PC-9 (cell line): ENCODE results near the gene PTPRF. TPM values are rescaled to one million over a fixed set of nuclear protein-coding genes. Genes with fewer than 3 reads are reported as not detected.
"Not testable (repeated sequence)": the region's sequence is repeated elsewhere in the genome, so short reads cannot be mapped to it uniquely, and the experiment has no call there.

Source experiments
- BruUV-seq: library from RNA; stranded (reverse); fragments of 400-500 nt; replicated peaks from 2 replicates; lab custom pipeline; 2021; lab: Mats Ljungman, UMichigan
- CTCF ChIA-PET: fragments of 300-600 bp; sonication (Branson Sonifier 250); formaldehyde crosslinking; loops from one replicate; lab custom pipeline; 2022; ENCODE audit warnings: antibody characterized with exemption; lab: Charles Lee
- POLR2A ChIA-PET: fragments of 300-600 bp; sonication (Branson Sonifier 250); formaldehyde crosslinking; loops from one replicate; lab custom pipeline; 2022; ENCODE audit warnings: antibody characterized with exemption; ENCODE audit not compliant: unreplicated experiment; lab: Charles Lee
- DNase-seq, 2 experiments: peaks; one replicate each; pipeline versions ENCODE4 v3.0.0 to v3.0.0-alpha.2; 2015 to 2022; ENCODE audit warnings: mixed read lengths in 1 of 2
- H2AFZ ChIP-seq: fragments of 200-600 bp; sonication (generic); 2 replicates; pipeline ENCODE4 v1.8.1; 2017; ENCODE audit warnings: antibody characterized with exemption
- H3F3A ChIP-seq: fragments of 200-600 bp; sonication (generic); 2 replicates; pipeline ENCODE4 v1.8.1; 2017; ENCODE audit warnings: antibody characterized with exemption, mild to moderate bottlenecking, low read depth; ENCODE audit not compliant: insufficient read depth
- H3K27ac ChIP-seq: fragments of 200-600 bp; sonication (generic); 2 replicates; pipeline ENCODE4 v1.6.1; 2016; ENCODE audit warnings: mixed run types
- H3K27me3 ChIP-seq: fragments of 200-600 bp; sonication (generic); 2 replicates; pipeline ENCODE4 v1.6.1; 2016; ENCODE audit warnings: low read depth, mixed run types; ENCODE audit not compliant: insufficient read depth
- H3K36me3 ChIP-seq: fragments of 200-600 bp; sonication (generic); 2 replicates; pipeline ENCODE4 v1.6.1; 2016; ENCODE audit warnings: low read depth, mixed run types
- H3K4me1 ChIP-seq: fragments of 200-600 bp; sonication (generic); replicated peaks from 2 replicates; pipeline ENCODE4 v1.6.1; 2016; ENCODE audit warnings: mixed run types; ENCODE audit not compliant: insufficient read depth
- H3K4me2 ChIP-seq: fragments of 200-600 bp; sonication (generic); 2 replicates; pipeline ENCODE4 v1.6.1; 2017; ENCODE audit warnings: mixed run types
- H3K4me3 ChIP-seq: fragments of 200-600 bp; sonication (generic); 2 replicates; pipeline ENCODE4 v1.6.1; 2016; ENCODE audit warnings: mixed run types
- H3K79me2 ChIP-seq: fragments of 200-600 bp; sonication (generic); 2 replicates; pipeline ENCODE4 v1.6.1; 2017; ENCODE audit warnings: low read depth, mixed run types
- H3K9me2 ChIP-seq: fragments of 200-600 bp; sonication (generic); 2 replicates; pipeline ENCODE4 v1.8.1; 2017; ENCODE audit warnings: mild to moderate bottlenecking; ENCODE audit not compliant: insufficient read depth
- H3K9me3 ChIP-seq: fragments of 200-600 bp; sonication (generic); 2 replicates; pipeline ENCODE4 v1.8.1; 2016; ENCODE audit warnings: low read depth; ENCODE audit not compliant: insufficient read depth
- H4K20me1 ChIP-seq: fragments of 200-600 bp; sonication (generic); 2 replicates; pipeline ENCODE4 v1.8.1; 2017; ENCODE audit not compliant: insufficient read depth
- CTCF ChIP-seq: fragments of 200-600 bp; sonication (generic); conservative IDR thresholded peaks from 2 replicates; pipeline ENCODE4 v1.6.1; 2017; ENCODE audit warnings: mixed run types, antibody characterized with exemption, mild to moderate bottlenecking, moderate library complexity
- EZH2 ChIP-seq: fragments of 200-600 bp; sonication (generic); IDR thresholded peaks from 2 replicates; pipeline ENCODE4 v1.8.0; 2017; ENCODE audit warnings: antibody characterized with exemption, low read depth
- intact Hi-C: fragments of 100-400 bp; cut with micrococcal nuclease; formaldehyde crosslinking; loops from one replicate; pipeline ENCODE4 v1.10.0; 2022; ENCODE audit not compliant: unreplicated experiment
- total RNA-seq: library from RNA; stranded (reverse); gene quantifications from 2 replicates; pipeline ENCODE4 v1.2.3, GENCODE V29; 2021

Gene PTPRF
- total RNA-seq, 1 experiment from 2014 or later = 359 TPM

GRCh38 chr1:43546388-43547100, 15.9 kb downstream of the PTPRF start:
- Histone ChIP-seq H4K20me1 (no peaks in the 10 kb centered on the region), H3K9me3 (no peaks in the 10 kb centered on the region), H3F3A (peaks cover 30% of the 10 kb centered on the region), H3K27me3 (no peaks in the 10 kb centered on the region), H2AFZ (no peak overlapping the region), H3K79me2 (peaks cover 71% of the 10 kb centered on the region), H3K36me3 (0 out of 2 replicates have a peak, but pooled peaks cover 4% of the 10 kb centered on the region), H3K4me2 (0 out of 2 replicates have a peak overlapping the region, but pooled peaks have one; percentile 34), H3K4me3 (no peak overlapping the region), H3K27ac (no peak overlapping the region), H3K9me2 (no peaks in the 10 kb centered on the region), H3K4me1 (peaks cover 64% of the 10 kb centered on the region)
- CTCF ChIA-PET = interaction anchor here (0.6 kb wide), 1 partner anchor 16 kb away, joined by 3 read pairs; the partner anchor contains the start of gene PTPRF
- no peak for DNase-seq
- TF ChIP-seq CTCF = no peak
- TF ChIP-seq EZH2 = no peak
- intact Hi-C loops = no loop called here
- BruUV-seq = no TSS peak
- POLR2A ChIA-PET = no interaction called here

- TF ChIP-seq CTCF = no peak
- no peak for TF ChIP-seq EZH2
- H4K20me1 ChIP-seq = no peaks in the 10 kb centered on the region
- no peak overlapping the region for H3K4me3 ChIP-seq
- H3K9me3 ChIP-seq = no peaks in the 10 kb centered on the region
- no TSS peak for BruUV-seq
- no peaks in the 10 kb centered on the region for H3K9me2 ChIP-seq
- DNase-seq = no peak
- H2AFZ ChIP-seq = no peak overlapping the region
- peaks cover 74% of the 10 kb centered on the region for H3K4me1 ChIP-seq
- H3K36me3 ChIP-seq = 0 out of 2 replicates have a peak, but pooled peaks cover 4% of the 10 kb centered on the region
- POLR2A ChIA-PET = no interaction called here
- peak overlapping the region; percentile 43 for H3K4me2 ChIP-seq
- H3F3A ChIP-seq = peaks cover 30% of the 10 kb centered on the region
- peaks cover 71% of the 10 kb centered on the region for H3K79me2 ChIP-seq
- intact Hi-C loops = no loop called here
- no peaks in the 10 kb centered on the region for H3K27me3 ChIP-seq
- no peak overlapping the region; the same call in 1 of the 2 replicates for H3K27ac ChIP-seq
- CTCF ChIA-PET = no interaction called here
Measured at GRCh38 chr1:43547538-43548072, 16.9 kb downstream of the PTPRF start.

GRCh38 chr1:43548285-43549271, 17.9 kb downstream of the PTPRF start:
- no peak overlapping the region for H3K4me3 ChIP-seq
- DNase-seq = no peak
- H4K20me1 ChIP-seq = no peaks in the 10 kb centered on the region
- no peaks in the 10 kb centered on the region for H3K27me3 ChIP-seq
- peaks cover 5% of the 10 kb centered on the region; the same call in 1 of the 2 replicates for H3K36me3 ChIP-seq
- peaks cover 64% of the 10 kb centered on the region for H3K79me2 ChIP-seq
- no peak overlapping the region for H2AFZ ChIP-seq
- no peak for TF ChIP-seq EZH2
- BruUV-seq = no TSS peak
- peak overlapping the region; percentile 100 for H3K4me2 ChIP-seq
- H3K27ac ChIP-seq = peak overlapping the region; percentile 64
- peaks cover 80% of the 10 kb centered on the region for H3K4me1 ChIP-seq
- H3K9me3 ChIP-seq = no peaks in the 10 kb centered on the region
- CTCF ChIA-PET = interaction anchor here (0.7 to 0.9 kb wide), 2 partner anchors 11 kb away, joined by 3 read pairs; no protein-coding TSS in a partner anchor
- POLR2A ChIA-PET = no interaction called here
- H3K9me2 ChIP-seq = no peaks in the 10 kb centered on the region
- intact Hi-C loops = no loop called here
- H3F3A ChIP-seq = peaks cover 30% of the 10 kb centered on the region

- CTCF ChIA-PET = interaction anchor here (0.9 kb wide), 1 partner anchor 12 kb away, joined by 3 read pairs; no protein-coding TSS in a partner anchor
- H3K27me3 ChIP-seq, H3K9me2 ChIP-seq, intact Hi-C loops, POLR2A ChIA-PET, H3K4me3 ChIP-seq, H3K36me3 ChIP-seq, H4K20me1 ChIP-seq, H2AFZ ChIP-seq, H3K9me3 ChIP-seq, DNase-seq: not testable (repeated sequence)
- H3K4me2 ChIP-seq = peak overlapping the region; percentile 100
- H3K4me1 ChIP-seq = peaks cover 82% of the 10 kb centered on the region
- BruUV-seq = TSS peak; percentile 65
- peaks cover 30% of the 10 kb centered on the region for H3F3A ChIP-seq
- H3K79me2 ChIP-seq = peaks cover 63% of the 10 kb centered on the region
- H3K27ac ChIP-seq = peak overlapping the region; percentile 64
Measured at GRCh38 chr1:43549394-43549793, 18.7 kb downstream of the PTPRF start.
